Airway epithelial cell (primary cell): ENCODE data around the gene LYST. TPM values are rescaled to one million over a fixed set of nuclear protein-coding genes. Genes with fewer than 3 reads are reported as not detected.

Experiments
- total RNA-seq: library from RNA; depleted of rRNA; stranded (reverse); fragments of >200 nt; gene quantifications from 2 replicates; pipeline ENCODE4 v1.2.3, GENCODE V29; 2015

Gene LYST, protein sequence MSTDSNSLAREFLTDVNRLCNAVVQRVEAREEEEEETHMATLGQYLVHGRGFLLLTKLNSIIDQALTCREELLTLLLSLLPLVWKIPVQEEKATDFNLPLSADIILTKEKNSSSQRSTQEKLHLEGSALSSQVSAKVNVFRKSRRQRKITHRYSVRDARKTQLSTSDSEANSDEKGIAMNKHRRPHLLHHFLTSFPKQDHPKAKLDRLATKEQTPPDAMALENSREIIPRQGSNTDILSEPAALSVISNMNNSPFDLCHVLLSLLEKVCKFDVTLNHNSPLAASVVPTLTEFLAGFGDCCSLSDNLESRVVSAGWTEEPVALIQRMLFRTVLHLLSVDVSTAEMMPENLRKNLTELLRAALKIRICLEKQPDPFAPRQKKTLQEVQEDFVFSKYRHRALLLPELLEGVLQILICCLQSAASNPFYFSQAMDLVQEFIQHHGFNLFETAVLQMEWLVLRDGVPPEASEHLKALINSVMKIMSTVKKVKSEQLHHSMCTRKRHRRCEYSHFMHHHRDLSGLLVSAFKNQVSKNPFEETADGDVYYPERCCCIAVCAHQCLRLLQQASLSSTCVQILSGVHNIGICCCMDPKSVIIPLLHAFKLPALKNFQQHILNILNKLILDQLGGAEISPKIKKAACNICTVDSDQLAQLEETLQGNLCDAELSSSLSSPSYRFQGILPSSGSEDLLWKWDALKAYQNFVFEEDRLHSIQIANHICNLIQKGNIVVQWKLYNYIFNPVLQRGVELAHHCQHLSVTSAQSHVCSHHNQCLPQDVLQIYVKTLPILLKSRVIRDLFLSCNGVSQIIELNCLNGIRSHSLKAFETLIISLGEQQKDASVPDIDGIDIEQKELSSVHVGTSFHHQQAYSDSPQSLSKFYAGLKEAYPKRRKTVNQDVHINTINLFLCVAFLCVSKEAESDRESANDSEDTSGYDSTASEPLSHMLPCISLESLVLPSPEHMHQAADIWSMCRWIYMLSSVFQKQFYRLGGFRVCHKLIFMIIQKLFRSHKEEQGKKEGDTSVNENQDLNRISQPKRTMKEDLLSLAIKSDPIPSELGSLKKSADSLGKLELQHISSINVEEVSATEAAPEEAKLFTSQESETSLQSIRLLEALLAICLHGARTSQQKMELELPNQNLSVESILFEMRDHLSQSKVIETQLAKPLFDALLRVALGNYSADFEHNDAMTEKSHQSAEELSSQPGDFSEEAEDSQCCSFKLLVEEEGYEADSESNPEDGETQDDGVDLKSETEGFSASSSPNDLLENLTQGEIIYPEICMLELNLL (N-terminal part only)
- total RNA-seq = 7.6 and 9.9 TPM in 2 replicates

GRCh38 chr1:235866205-235866912, at the start of gene LYST:
LYST (minus strand) TSS chr1:235866906; CDS start chr1:235830417, 36,489 bp downstream.

GRCh38 chr1:235649368-235650163, 217.1 kb downstream of the LYST start, which contains the start of gene GNG4:
GNG4 (minus strand) TSS chr1:235649784; CDS start chr1:235583838, 65,946 bp downstream.

Other genes starting within 250 kb of the LYST start
- 0.05 and 0.21 TPM in 2 replicates for gene GNG4, start 217.1 kb downstream of the LYST start, total RNA-seq
- 5.6 and 6.3 TPM in 2 replicates for gene NID1, start 198.2 kb upstream of the LYST start, total RNA-seq